ENCODE measurements around the gene CCDC181. TPM values are rescaled to one million over a fixed set of nuclear protein-coding genes. Genes with fewer than 3 reads are reported as not detected.

Gene CCDC181
- total and polyA plus RNA-seq, 2 of the 8 experiments (the other 6 are each of a cell fraction or from before 2014, with no cell fraction given), result 1.2 to 3.7 TPM

DNA sequence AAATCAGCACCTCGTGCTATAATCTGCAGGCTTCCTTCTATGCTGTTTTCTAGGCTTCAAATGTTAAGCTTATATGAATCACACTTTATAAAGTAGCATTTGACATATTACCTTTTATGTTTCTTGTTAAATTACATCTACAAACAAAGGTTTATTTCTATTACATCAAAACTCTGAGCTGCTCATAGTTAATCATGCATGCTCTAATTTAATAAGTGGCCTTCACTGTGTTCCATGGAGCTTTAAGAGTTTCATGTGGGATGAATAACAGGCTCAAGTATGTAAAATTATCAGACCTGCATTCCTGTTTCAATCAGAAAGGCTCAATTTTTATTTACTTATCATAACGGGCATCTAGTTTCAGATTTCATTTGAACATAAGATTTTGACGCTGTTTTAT lies 45.5 kb upstream of the CCDC181 start:
- Histone ChIP-seq H4K20me1 (replicated peaks in 1 of 2; ENCODE audit: control insufficient read depth in 1 of 2, insufficient read depth in 2 of 2, low read length in 2 of 2) (peaks cover 0 to 2% of the 10 kb centered on the region in 2 experiments), H2BK15ac (ENCODE audit: low read length) (no peak overlapping the region), H3K4ac (replicated peaks; ENCODE audit: insufficient read length, low read depth, low read length) (no peak overlapping the region), H3K79me1 (ENCODE audit: low read depth, low read length) (peaks cover 4% of the 10 kb centered on the region), H2AK5ac (ENCODE audit: low read depth, low read length) (no peak overlapping the region), H3K23me2 (ENCODE audit: low read depth, low read length) (no peaks in the 10 kb centered on the region), H3K9me3 (ENCODE audit: insufficient read depth in 2 of 2, low read depth in 1 of 2, low read length in 1 of 2) (no peaks in the 10 kb centered on the region), H3K23ac (ENCODE audit: insufficient read length) (no peak overlapping the region), H3K56ac (replicated peaks; ENCODE audit: insufficient read length, low read depth, low read length) (no peak overlapping the region), H3K9ac (replicated peaks in 1 of 4; ENCODE audit: extremely low read depth in 1 of 4, low read depth in 3 of 4, low read length in 3 of 4) (no peak overlapping the region), H2BK12ac (ENCODE audit: low read depth, low read length) (no peak overlapping the region), H3K27me3 (replicated peaks in 1 of 4; ENCODE audit: control insufficient read depth in 3 of 4, extremely low read depth in 1 of 4, insufficient read depth in 3 of 4, low read length in 3 of 4) (no peaks in the 10 kb centered on the region), H3K36me3 (ENCODE audit: control insufficient read depth in 2 of 4, insufficient read depth in 4 of 4, low read length in 3 of 4) (peaks cover 2 to 19% (median 8%) of the 10 kb centered on the region in 4 experiments; a peak in 6 of 8 replicates), H2AFZ (ENCODE audit: low read length) (no peak overlapping the region), H3K4me2 (ENCODE audit: insufficient read depth in 1 of 2, low read depth in 2 of 2, low read length in 2 of 2) (no peak overlapping the region), H2BK120ac (replicated peaks; ENCODE audit: low read depth, low read length) (no peak overlapping the region), H2BK5ac (ENCODE audit: low read depth, low read length) (no peak overlapping the region), H3K27ac (ENCODE audit: low read depth, low read length) (no peak overlapping the region), H4K8ac (ENCODE audit: extremely low read depth, insufficient read depth, low read length) (no peak overlapping the region), H3K18ac (ENCODE audit: extremely low read depth, low read length) (no peak overlapping the region), H3K4me3 (ENCODE audit: extremely low read depth in 1 of 4, insufficient read depth in 2 of 4, low read depth in 3 of 4, low read length in 4 of 4) (no peak overlapping the region), H3K79me2 (ENCODE audit: control insufficient read depth in 1 of 2, insufficient read depth in 2 of 2, low read length in 2 of 2) (peaks cover 0 to 12% of the 10 kb centered on the region in 2 experiments; a peak in 2 of 4 replicates), H4K5ac (ENCODE audit: insufficient read length, low read depth, low read length) (no peak overlapping the region), H3K14ac (ENCODE audit: insufficient read length) (no peak overlapping the region), H2BK20ac (ENCODE audit: low read length) (no peak overlapping the region), H4K91ac (replicated peaks; ENCODE audit: insufficient read length, low read length) (no peak overlapping the region), H3K4me1 (replicated peaks in 1 of 4; ENCODE audit: control insufficient read depth in 3 of 4, insufficient read depth in 4 of 4, low read length in 3 of 4) (no peaks in the 10 kb centered on the region)
- FAIRE-seq (no peak), DNase-seq (ENCODE audit: low read depth in 1 of 2, low spot score in 2 of 2) (no peak)
- 93% methylated on average over 3 of the region's 3 CpGs; no CpG with 5 or more reads in 1 of the 2 experiments for WGBS, 2 experiments (ENCODE audit: extremely low coverage in 1 of 2, insufficient coverage in 1 of 2, insufficient read length in 1 of 2, insufficient replicate concordance in 2 of 2, low coverage in 1 of 2, low lambda C conversion rate in 2 of 2, missing lambda C conversion rate in 1 of 2)
- ChIA-PET POLR2A (ENCODE audit: partially characterized antibody) (interaction anchor here (1.8 kb wide), 1 partner anchor 12 kb away, joined by 4 read pairs; no protein-coding TSS in a partner anchor), CTCF (ENCODE audit: partially characterized antibody) (interaction anchor here (0.7 to 1.8 kb wide), 4 partner anchors 11 to 99 kb away, joined by 3 to 9 read pairs (median 4); no protein-coding TSS in a partner anchor)
- TF ChIP-seq HDAC6 (IDR thresholded peaks at IDR 0.05; ENCODE audit: low read depth, low read length) (no peak), TAF7 (optimal IDR thresholded peaks at IDR 0.05; ENCODE audit: borderline replicate concordance, low read depth, low read length) (no peak), JUN (IDR thresholded peaks at IDR 0.05; ENCODE audit: low read depth, low read length) (no peak), TBP (IDR thresholded peaks at IDR 0.05; ENCODE audit: low read depth, low read length) (no peak), TAF1 (IDR thresholded peaks at IDR 0.05; ENCODE audit: low read depth, low read length) (no peak), CTBP2 (IDR thresholded peaks at IDR 0.05; ENCODE audit: borderline replicate concordance, insufficient read depth, insufficient read length, low read length) (no peak)
- TF ChIP-seq, protein P1, sequence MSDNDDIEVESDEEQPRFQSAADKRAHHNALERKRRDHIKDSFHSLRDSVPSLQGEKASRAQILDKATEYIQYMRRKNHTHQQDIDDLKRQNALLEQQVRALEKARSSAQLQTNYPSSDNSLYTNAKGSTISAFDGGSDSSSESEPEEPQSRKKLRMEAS (IDR thresholded peaks at IDR 0.05), result no peak
